T47D (cell line): ENCODE measurements around the gene PDGFD.

Source experiments
- DNase-seq, 2 experiments: peaks; one replicate each; pipeline versions ENCODE4 v3.0.0 to v3.0.0-alpha.2; 2011 to 2012; ENCODE audit warnings: low read depth in 1 of 2, low spot score in 1 of 2
- JUND ChIP-seq: IDR thresholded peaks from 2 replicates; pipeline ENCODE4 v1.6.1; 2012; ENCODE audit warnings: low read depth
- in situ Hi-C: cut with HindIII; loops from 2 replicates; pipeline ENCODE4 v1.10.0; 2016; ENCODE audit warnings: low sequenced_read_pairs, low pct_unique_long_range_greater_than_20kb

PDGFD gene

GRCh38 chr11:104024572-104024971 is 139.4 kb downstream of the PDGFD start:
- TF ChIP-seq JUND = no peak
- DNase-seq = no peak
- in situ Hi-C loops = no loop called here

DNA sequence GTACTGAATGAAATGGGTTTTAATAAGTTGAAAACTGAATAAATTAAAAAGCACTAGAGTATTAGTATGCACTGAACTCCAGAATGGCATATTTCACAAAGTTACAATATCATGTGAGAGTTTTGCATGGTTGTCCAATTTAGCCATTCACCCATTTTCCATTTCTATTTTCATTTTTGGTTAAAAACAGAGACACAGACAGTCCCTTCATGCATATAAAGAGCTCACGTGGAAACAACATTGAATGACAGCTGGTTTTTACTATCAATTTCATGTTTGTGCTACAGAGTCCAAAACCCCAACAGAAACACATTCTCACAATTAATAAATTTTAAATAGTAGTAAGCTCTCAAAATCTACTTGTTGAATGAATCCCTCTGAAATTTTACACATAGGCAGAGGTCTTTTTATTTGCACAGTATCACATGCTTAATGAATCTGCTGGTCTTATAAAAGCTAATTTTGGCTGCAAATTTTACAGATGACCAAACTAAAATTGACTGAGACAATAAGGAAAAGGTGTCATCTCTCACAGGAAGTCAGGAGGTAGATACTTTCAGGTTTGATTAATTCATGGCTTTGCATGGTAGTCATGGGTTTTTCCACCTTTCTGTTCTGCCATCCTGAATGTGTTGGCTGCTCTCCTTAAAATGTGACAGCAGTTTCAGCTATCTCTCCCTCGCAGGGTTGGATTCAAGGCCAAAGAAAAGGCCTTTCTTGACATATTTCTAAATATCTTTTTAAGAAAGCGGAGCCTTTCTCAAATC is 148.1 kb downstream of the PDGFD start:
- no peak for TF ChIP-seq JUND
- in situ Hi-C loops = no loop called here

GRCh38 chr11:104011044-104011443 is 152.9 kb downstream of the PDGFD start:
- TF ChIP-seq JUND = no peak
- no peak for DNase-seq
- in situ Hi-C loops = no loop called here

More for the DNA sequence above, 148.1 kb downstream of the PDGFD start:
- no peak for DNase-seq

- no peak for TF ChIP-seq JUND
- DNase-seq = no peak
- in situ Hi-C loops = no loop called here
Observed at GRCh38 chr11:104009744-104010143, 154.2 kb downstream of the PDGFD start.

DNA sequence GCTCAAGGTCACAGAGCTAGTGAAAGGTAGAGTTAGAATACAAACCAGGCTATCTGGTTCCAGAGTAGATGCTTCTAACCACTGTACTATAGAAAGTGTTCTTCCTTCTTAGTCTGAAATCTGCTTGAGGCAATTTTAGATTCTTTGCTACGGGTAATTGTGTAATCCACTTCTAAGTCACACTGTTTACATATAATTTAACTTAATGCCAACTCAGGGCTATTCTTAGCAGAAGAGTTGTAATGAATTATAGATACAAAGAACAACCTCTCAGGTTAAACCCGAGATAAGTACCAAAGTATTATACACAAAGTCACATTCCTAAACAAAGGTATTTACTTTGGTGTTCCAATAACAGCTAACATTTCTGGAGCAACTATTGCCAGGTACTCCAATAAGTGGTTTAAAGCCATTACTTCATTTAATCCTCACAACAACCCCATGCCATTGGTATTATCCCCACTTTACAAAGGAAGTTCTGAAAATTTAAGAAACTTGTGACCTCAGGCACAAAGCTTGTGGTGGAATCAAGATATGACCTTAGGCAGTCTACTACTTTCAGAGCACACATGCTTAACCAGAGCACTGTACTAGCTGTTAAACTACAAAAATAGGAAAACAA is 158.6 kb downstream of the PDGFD start:
- in situ Hi-C loops = no loop called here
- TF ChIP-seq JUND = no peak
- DNase-seq = peak in 1 of 2 experiments; percentile 18

- in situ Hi-C loops = no loop called here
- TF ChIP-seq JUND = no peak
- no peak for DNase-seq
Observed at GRCh38 chr11:104003491-104003890, 160.5 kb downstream of the PDGFD start.

GRCh38 chr11:104001561-104002056 is 162.3 kb downstream of the PDGFD start:
- in situ Hi-C loops = no loop called here
- DNase-seq = no peak
- no peak for TF ChIP-seq JUND

GRCh38 chr11:104000798-104001197 is 163.1 kb downstream of the PDGFD start:
- DNase-seq = no peak
- in situ Hi-C loops = no loop called here
- no peak for TF ChIP-seq JUND

DNA sequence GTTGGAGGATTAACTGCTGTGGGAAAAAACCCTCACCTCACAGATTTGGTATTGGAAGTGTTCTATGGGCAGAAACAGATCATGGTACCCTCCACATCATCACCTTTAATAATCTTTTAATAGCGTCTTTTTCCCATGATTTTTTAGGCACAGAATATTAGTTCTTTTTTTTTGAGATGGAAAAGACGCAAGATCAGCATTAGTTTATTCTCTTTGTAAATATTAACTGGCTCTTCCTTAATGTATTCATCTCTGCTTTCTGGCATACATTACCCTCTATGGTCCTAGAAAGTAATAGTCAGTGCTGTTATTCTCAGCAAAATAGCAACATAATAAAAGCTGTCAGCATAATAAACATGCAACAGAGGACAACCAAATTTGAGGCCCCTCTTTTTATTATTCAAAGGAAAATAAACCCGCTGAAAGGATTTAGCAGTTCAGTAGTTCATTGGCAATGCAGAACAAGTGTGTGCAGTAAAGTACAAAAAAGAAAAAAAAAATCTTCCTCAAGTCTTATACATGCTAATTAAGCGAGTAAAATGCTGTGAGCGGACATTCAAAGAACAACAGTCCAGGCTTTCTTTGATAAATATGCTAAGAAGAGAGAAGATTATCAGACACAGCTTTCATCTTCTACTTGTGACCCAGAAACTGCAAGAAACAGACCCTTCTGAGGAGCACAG is 165.0 kb downstream of the PDGFD start:
- no peak for TF ChIP-seq JUND
- no peak for DNase-seq
- in situ Hi-C loops = no loop called here

DNA sequence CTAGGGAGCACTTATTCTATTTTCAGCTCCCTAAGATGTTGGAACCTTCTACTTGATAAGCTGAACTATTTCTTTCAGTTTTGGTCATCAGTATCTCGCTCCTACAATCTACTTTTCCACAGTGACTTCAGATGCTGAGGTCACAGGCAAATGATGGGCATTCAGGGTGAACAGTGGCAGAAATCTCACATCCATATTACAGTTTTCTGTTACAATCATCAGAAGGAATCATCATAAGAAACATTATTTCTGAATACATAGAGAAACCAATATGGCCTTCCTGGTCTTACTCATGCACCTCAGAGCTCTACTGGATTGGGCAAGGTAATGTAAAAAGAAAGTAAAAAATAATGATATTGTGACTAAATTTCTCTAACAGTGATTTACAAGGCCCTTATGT is 166.9 kb downstream of the PDGFD start:
- TF ChIP-seq JUND = no peak
- in situ Hi-C loops = no loop called here
- no peak for DNase-seq

DNA sequence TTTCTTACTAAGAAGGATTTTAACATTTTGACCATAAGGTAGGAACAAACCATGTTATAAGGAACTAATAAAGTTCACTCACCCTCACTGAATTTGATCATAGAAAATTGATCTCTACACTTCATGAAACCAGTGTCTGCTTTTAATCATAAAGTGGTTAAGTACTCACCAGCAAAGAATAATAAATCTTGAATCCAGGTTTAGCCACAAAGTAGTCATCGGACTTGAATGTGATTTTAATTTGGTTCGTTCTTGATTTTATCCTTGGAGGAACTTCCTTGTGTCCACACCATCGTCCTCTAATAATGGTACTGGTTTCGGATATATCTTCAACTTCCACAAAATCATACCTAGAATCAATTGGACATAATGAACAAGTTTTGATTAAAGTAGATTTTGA is 168.1 kb downstream of the PDGFD start:
- no peak for TF ChIP-seq JUND
- no peak for DNase-seq
- in situ Hi-C loops = no loop called here

DNA sequence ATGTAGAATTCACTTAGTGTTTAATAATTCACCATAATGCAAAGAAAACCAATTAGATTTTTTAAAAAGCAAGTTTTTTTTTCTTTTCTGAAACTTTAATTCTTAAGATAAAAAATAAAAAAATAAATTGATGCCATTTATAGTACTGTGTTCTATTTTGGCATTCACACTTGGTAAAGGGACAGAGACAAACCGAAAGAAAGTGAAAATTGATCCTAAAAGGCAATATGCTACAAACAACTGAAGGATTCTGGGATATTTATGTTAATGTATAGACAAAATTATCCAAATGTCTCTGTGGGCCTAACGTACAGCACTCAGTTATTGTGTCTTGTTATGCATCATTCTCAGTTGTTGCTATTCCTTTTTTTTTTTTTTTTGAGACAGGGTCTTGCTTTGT is 169.4 kb downstream of the PDGFD start:
- DNase-seq = no peak
- TF ChIP-seq JUND = no peak
- in situ Hi-C loops = no loop called here

DNA sequence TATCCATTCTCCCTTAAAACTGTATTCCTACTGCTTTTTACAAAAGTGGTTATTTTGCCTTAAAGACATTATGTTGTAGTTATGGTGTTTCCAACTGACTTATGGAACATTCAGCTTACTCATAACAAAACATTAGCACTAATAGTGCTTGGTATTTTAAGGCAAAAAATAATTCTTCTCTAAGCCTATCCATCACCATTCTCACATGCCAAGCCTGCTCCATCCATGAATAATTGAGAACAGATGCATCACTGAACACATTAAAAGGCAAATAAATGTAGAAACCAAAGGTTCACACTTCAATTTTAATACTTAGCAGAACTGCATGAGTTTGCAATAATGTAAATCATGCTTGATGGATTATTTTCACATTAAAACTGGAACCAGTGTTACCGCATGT is 169.9 kb downstream of the PDGFD start:
- no peak for TF ChIP-seq JUND
- in situ Hi-C loops = no loop called here
- DNase-seq = no peak

- no peak for DNase-seq
- in situ Hi-C loops = no loop called here
- no peak for TF ChIP-seq JUND
Observed at GRCh38 chr11:103993507-103993906, 170.4 kb downstream of the PDGFD start.
